Uterus (tissue), 2 donors: ENCODE measurements around the gene OXNAD1.

Experiments
- POLR2A ChIP-seq, 2 donors: fragments of 450-650 bp; IDR thresholded peaks; one replicate each; pipeline ENCODE4 v1.6.1; 2016; ENCODE audit warnings: antibody characterized with exemption in 2 of 2, mild to moderate bottlenecking in 1 of 2, moderate library complexity in 1 of 2
- TF ChIP-seq, protein P1 (sequence below), 4 experiments: fragments of 200-600 bp in 2 of 4; fragments of 450-650 bp in 2 of 4; sonication (generic) in 2 of 4; IDR thresholded peaks; one replicate each; pipeline ENCODE4 v1.5.1; 2016 to 2019; ENCODE audit warnings: antibody characterized with exemption in 4 of 4, mild to moderate bottlenecking in 2 of 4, moderate library complexity in 1 of 4

DNA sequence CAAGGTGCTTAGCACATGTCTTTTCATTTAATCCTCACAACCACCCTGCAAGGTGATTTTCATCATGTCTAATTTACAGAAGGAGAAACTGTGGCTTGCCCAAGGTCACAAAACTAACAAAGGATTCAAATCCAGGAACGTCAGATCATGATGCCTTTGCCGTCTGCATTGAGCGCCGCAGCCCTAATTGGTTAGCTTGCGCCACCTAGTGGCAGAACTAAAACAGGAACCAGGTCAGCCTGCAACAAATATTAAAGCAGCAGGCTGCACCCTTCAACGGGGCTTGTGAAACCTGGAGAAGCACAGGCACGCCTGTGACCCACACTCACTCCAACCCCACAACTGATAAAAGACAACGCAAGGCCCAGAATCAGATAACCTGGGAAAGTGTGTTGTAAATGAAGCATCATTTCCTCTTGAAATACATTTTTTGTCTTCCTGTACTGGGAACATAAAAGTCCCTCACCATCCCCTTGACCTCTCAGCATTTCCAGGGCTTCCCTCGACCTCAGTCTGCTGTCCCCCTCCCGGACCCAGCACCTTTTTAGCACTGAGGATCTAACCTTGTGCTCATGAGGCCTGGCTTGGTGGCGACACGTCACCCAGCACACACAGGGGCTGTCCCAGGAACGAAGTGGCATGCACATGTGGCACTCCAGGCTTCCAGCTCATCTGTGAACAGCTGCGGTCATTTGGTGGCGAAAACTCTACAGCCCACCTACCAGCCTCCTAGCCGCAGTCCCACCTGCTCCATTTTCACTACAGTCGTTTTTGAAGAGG is 17.5 kb upstream of the OXNAD1 start:
- TF ChIP-seq, protein P1, sequence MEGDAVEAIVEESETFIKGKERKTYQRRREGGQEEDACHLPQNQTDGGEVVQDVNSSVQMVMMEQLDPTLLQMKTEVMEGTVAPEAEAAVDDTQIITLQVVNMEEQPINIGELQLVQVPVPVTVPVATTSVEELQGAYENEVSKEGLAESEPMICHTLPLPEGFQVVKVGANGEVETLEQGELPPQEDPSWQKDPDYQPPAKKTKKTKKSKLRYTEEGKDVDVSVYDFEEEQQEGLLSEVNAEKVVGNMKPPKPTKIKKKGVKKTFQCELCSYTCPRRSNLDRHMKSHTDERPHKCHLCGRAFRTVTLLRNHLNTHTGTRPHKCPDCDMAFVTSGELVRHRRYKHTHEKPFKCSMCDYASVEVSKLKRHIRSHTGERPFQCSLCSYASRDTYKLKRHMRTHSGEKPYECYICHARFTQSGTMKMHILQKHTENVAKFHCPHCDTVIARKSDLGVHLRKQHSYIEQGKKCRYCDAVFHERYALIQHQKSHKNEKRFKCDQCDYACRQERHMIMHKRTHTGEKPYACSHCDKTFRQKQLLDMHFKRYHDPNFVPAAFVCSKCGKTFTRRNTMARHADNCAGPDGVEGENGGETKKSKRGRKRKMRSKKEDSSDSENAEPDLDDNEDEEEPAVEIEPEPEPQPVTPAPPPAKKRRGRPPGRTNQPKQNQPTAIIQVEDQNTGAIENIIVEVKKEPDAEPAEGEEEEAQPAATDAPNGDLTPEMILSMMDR (IDR thresholded peaks at IDR 0.05): peak; percentile 86 to 94 (median 93)
- TF ChIP-seq POLR2A (IDR thresholded peaks at IDR 0.05): no peak
